ENCODE data around the gene ANKRD60. TPM values are rescaled to one million over a fixed set of nuclear protein-coding genes. Genes with fewer than 3 reads are reported as not detected.

The ANKRD60 gene
- total RNA-seq, 4 donors from 2014 or later = not detected

GRCh38 chr20:58229198-58229798 lies 845 bp upstream of the ANKRD60 start:
- peaks cover 52% of the 10 kb centered on the region for H3K27me3 ChIP-seq
- no peaks in the 10 kb centered on the region for H3K36me3 ChIP-seq
- peaks cover 0 to 8% (median 5%) of the 10 kb centered on the region in 4 donors for H3K4me1 ChIP-seq
- 53 to 62% methylated on average over 5 to 14 of the region's 14 CpGs for WGBS, 2 donors (ENCODE audit: low coverage in 1 of 2)
- DNase-seq = no peak
- H3K4me3 ChIP-seq = peak overlapping the region in 1 of 4 donors; percentile 45
- no peak for TF ChIP-seq POLR2AphosphoS5 (IDR thresholded peaks at IDR 0.05)
- TF ChIP-seq CTCF (IDR thresholded peaks at IDR 0.05) = no peak
- no peak for TF ChIP-seq POLR2A (IDR thresholded peaks at IDR 0.05)
- TF ChIP-seq EP300 (IDR thresholded peaks at IDR 0.05; ENCODE audit: low read depth) = no peak
- no peak overlapping the region for H3K27ac ChIP-seq
- no peaks in the 10 kb centered on the region for H3K9me3 ChIP-seq
- in situ Hi-C loops (cut with MboI; ENCODE audit: low pct_ligation_motif_present in 1 of 4, low pct_unique_long_range_greater_than_20kb in 1 of 4, low sequenced_read_pairs in 3 of 4) = loop anchor here in 3 of 4 donors (25.0 kb wide), 4 partner anchors 433 to 1233 kb away; partner anchors contain the start of genes STX16 (in 2 of the 3), GNAS (in 1 of the 3) and GNAS-AS1 (in 1 of the 3)
- intact Hi-C loops (cut with DNase I; ENCODE audit: low total_unique reads) = no loop called here

DNA sequence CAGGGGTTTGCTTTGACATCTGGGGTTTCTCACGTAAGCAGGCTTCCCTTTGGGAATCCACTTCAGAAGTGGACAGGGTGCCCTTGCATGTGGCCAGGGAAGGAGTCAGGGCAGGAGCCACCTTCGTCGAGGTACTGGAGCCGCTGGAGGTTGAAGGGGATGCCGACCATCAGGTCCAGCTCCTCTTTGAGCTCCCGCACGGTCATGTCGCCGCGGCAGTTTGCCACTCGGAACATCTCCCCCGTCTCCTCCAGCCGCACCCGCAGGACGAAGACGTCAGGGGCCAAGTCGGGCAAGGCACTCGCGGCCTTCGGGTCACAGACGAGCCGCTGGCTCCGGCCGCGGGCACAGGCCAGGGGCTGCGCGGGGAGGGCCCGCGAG lies 360 bp downstream of the ANKRD60 start:
- 21% methylated on average over 16 of the region's 29 CpGs; no CpG with 5 or more reads in 1 of the 2 donors for WGBS, 2 donors (ENCODE audit: low coverage in 1 of 2)
- peak overlapping the region in 1 of 4 donors; percentile 13 for H3K4me3 ChIP-seq
- intact Hi-C loops (cut with DNase I; ENCODE audit: low total_unique reads) = no loop called here
- H3K9me3 ChIP-seq = no peaks in the 10 kb centered on the region
- no peak for TF ChIP-seq POLR2AphosphoS5 (IDR thresholded peaks at IDR 0.05)
- no peak for TF ChIP-seq CTCF (IDR thresholded peaks at IDR 0.05)
- TF ChIP-seq EP300 (IDR thresholded peaks at IDR 0.05; ENCODE audit: low read depth) = no peak
- no peak for TF ChIP-seq POLR2A (IDR thresholded peaks at IDR 0.05)
- H3K27ac ChIP-seq = no peak overlapping the region
- no peaks in the 10 kb centered on the region for H3K36me3 ChIP-seq
- in situ Hi-C loops (cut with MboI; ENCODE audit: low pct_ligation_motif_present in 1 of 4, low pct_unique_long_range_greater_than_20kb in 1 of 4, low sequenced_read_pairs in 3 of 4) = loop anchor here in 3 of 4 donors (25.0 kb wide), 4 partner anchors 434 to 1234 kb away; partner anchors contain the start of genes STX16 (in 2 of the 3), GNAS (in 1 of the 3) and GNAS-AS1 (in 1 of the 3)
- peaks cover 0 to 8% (median 5%) of the 10 kb centered on the region in 4 donors for H3K4me1 ChIP-seq
- peaks cover 60% of the 10 kb centered on the region for H3K27me3 ChIP-seq
- DNase-seq = no peak

DNA sequence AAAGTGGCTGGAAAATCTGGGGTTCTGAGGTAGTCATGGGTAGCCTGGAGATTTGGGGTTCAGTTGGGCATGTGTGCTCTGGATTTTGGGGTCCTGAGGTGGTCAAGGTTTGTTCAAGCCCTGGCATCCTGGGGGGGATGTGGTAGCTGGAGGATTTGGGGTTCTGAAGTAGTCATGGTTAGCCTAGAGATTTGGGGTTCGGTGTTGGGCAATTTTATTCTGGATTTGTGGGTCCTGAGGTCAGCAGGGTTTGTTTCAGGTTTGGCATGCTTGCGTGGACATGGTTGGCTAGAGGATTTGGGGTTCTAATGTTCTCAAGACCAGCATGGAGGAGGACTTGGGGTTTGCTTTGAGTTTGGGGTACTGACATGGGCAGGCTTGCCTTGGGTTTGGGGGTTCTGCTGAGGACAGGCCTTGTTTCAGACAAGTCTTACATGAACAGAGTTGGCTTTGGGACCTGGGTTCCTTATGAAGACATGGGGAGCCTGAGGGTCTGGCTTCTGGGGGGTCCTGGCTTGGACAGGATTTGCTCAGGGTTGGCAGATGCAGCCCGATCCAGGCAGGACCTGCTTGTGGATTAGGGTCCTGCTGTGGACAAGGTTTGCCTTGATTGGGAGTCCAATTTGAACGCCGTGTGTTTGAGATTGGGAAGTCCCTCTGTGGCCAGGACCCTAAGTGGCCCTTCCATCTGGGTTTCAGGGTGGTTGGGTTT lies 906 bp downstream of the ANKRD60 start:
- Histone ChIP-seq H3K27ac (no peak overlapping the region), H3K36me3 (no peaks in the 10 kb centered on the region), H3K4me3 (no peak overlapping the region), H3K4me1 (peaks cover 0 to 8% (median 5%) of the 10 kb centered on the region in 4 donors), H3K27me3 (peaks cover 63% of the 10 kb centered on the region), H3K9me3 (no peaks in the 10 kb centered on the region)
- in situ Hi-C loops (cut with MboI; ENCODE audit: low pct_ligation_motif_present in 1 of 4, low pct_unique_long_range_greater_than_20kb in 1 of 4, low sequenced_read_pairs in 3 of 4) (loop anchor here in 3 of 4 donors (25.0 kb wide), 4 partner anchors 435 to 1235 kb away; partner anchors contain the start of genes STX16 (in 2 of the 3), GNAS (in 1 of the 3) and GNAS-AS1 (in 1 of the 3)), intact Hi-C loops (cut with DNase I; ENCODE audit: low total_unique reads) (no loop called here)
- no peak for DNase-seq
- WGBS, 2 donors (ENCODE audit: low coverage in 1 of 2) = 85% methylated on average over 5 of the region's 5 CpGs; no CpG with 5 or more reads in 1 of the 2 donors
- no peak for TF ChIP-seq EP300 (IDR thresholded peaks at IDR 0.05; ENCODE audit: low read depth)
- no peak for TF ChIP-seq POLR2AphosphoS5 (IDR thresholded peaks at IDR 0.05)
- TF ChIP-seq POLR2A (IDR thresholded peaks at IDR 0.05) = no peak
- no peak for TF ChIP-seq CTCF (IDR thresholded peaks at IDR 0.05)

Measured in transverse colon (tissue), 4 donors.